Loucy (cell line): ENCODE data around the gene STPG4.

Source experiments
- H2AFZ ChIP-seq: fragments of 200-600 bp; sonication (generic); 2 replicates; pipeline ENCODE4 v1.6.0; 2016; ENCODE audit warnings: antibody characterized with exemption, mild to moderate bottlenecking, low read length, moderate library complexity
- H3F3A ChIP-seq: fragments of 200-600 bp; 2 replicates; pipeline ENCODE4 v1.6.0; 2016; ENCODE audit warnings: antibody characterized with exemption, low read depth, mild to moderate bottlenecking
- H3K27me3 ChIP-seq: fragments of 200-600 bp; sonication (generic); 2 replicates; pipeline ENCODE4 v1.6.1; 2014; ENCODE audit warnings: low read length, mild to moderate bottlenecking; ENCODE audit not compliant: insufficient read depth, poor library complexity, severe bottlenecking
- H3K36me3 ChIP-seq: fragments of 200-600 bp; sonication (generic); 2 replicates; pipeline ENCODE4 v1.6.1; 2016; ENCODE audit warnings: low read length; ENCODE audit not compliant: insufficient read depth
- H3K4me1 ChIP-seq: fragments of 200-600 bp; sonication (generic); 2 replicates; pipeline ENCODE4 v1.5.1; 2014; ENCODE audit warnings: low read length, mild to moderate bottlenecking; ENCODE audit not compliant: insufficient read depth, poor library complexity, severe bottlenecking
- H3K4me2 ChIP-seq: fragments of 200-600 bp; sonication (generic); 2 replicates; pipeline ENCODE4 v1.6.0; 2014; ENCODE audit warnings: antibody characterized with exemption, low read length, low read depth, mild to moderate bottlenecking; ENCODE audit not compliant: poor library complexity, severe bottlenecking
- H3K4me3 ChIP-seq: fragments of 200-600 bp; sonication (generic); 2 replicates; pipeline ENCODE4 v1.5.1; 2014; ENCODE audit warnings: low read length, mild to moderate bottlenecking, mixed read lengths; ENCODE audit not compliant: poor library complexity, severe bottlenecking
- H3K79me2 ChIP-seq: fragments of 200-600 bp; sonication (generic); 2 replicates; pipeline ENCODE4 v1.6.1; 2014; ENCODE audit warnings: low read length; ENCODE audit not compliant: insufficient read depth
- H3K9ac ChIP-seq: fragments of 200-600 bp; sonication (generic); 2 replicates; pipeline ENCODE4 v1.6.0; 2014; ENCODE audit warnings: mild to moderate bottlenecking, low read depth, low read length, moderate library complexity; ENCODE audit not compliant: poor library complexity, severe bottlenecking
- H3K9me2 ChIP-seq: fragments of 200-600 bp; sonication (generic); replicated peaks from 2 replicates; pipeline ENCODE4 v1.6.1; 2016; ENCODE audit warnings: low read depth, low read length, mixed read lengths
- H3K9me3 ChIP-seq: fragments of 200-600 bp; sonication (generic); 2 replicates; pipeline ENCODE4 v1.6.1; 2014; ENCODE audit warnings: mild to moderate bottlenecking, antibody characterized with exemption, low read length, low read depth; ENCODE audit not compliant: insufficient read depth
- H4K20me1 ChIP-seq: fragments of 200-600 bp; sonication (generic); 2 replicates; pipeline ENCODE4 v1.6.0; 2014; ENCODE audit warnings: antibody characterized with exemption, low read length, mild to moderate bottlenecking; ENCODE audit not compliant: insufficient read depth, poor library complexity, severe bottlenecking
- EZH2phosphoT487 ChIP-seq: fragments of 200-600 bp; IDR thresholded peaks from 2 replicates; pipeline ENCODE4 v1.6.1; 2018; ENCODE audit warnings: antibody characterized with exemption, mild to moderate bottlenecking, moderate library complexity, borderline replicate concordance
- TF ChIP-seq, protein P1 (sequence below): fragments of 200-600 bp; sonication (generic); conservative IDR thresholded peaks from 2 replicates; pipeline ENCODE4 v1.5.1; 2014; ENCODE audit warnings: mild to moderate bottlenecking, antibody characterized with exemption, low read length

STPG4 gene

DNA sequence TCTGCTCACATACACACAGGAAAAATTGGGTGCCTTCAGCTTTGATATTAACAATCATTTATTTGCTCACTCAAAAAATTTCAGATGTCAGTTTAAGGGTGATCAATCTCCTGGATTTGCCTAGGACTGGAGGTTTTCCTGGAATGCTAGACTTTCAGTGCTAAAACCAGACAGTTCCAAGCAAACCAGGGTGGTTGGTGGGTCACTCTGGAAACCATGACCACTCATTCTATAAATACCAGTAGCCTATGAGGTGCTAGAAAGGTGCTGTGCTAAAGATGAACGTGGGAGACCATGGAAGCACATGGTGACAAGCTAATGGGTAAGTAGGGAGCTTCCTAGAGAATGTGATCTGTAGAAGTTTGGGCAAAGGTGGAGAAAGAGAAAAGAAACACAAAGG is 25.4 kb upstream of the STPG4 start:
- no peak overlapping the region for H3K4me2 ChIP-seq
- no peak for TF ChIP-seq EZH2phosphoT487
- TF ChIP-seq, protein P1, sequence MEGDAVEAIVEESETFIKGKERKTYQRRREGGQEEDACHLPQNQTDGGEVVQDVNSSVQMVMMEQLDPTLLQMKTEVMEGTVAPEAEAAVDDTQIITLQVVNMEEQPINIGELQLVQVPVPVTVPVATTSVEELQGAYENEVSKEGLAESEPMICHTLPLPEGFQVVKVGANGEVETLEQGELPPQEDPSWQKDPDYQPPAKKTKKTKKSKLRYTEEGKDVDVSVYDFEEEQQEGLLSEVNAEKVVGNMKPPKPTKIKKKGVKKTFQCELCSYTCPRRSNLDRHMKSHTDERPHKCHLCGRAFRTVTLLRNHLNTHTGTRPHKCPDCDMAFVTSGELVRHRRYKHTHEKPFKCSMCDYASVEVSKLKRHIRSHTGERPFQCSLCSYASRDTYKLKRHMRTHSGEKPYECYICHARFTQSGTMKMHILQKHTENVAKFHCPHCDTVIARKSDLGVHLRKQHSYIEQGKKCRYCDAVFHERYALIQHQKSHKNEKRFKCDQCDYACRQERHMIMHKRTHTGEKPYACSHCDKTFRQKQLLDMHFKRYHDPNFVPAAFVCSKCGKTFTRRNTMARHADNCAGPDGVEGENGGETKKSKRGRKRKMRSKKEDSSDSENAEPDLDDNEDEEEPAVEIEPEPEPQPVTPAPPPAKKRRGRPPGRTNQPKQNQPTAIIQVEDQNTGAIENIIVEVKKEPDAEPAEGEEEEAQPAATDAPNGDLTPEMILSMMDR: no peak
- no peak overlapping the region for H2AFZ ChIP-seq
- H3K9me3 ChIP-seq: no peaks in the 10 kb centered on the region
- peaks cover 14% of the 10 kb centered on the region for H3K79me2 ChIP-seq
- no peak overlapping the region for H3K4me3 ChIP-seq
- H4K20me1 ChIP-seq: peaks cover 3% of the 10 kb centered on the region
- H3K4me1 ChIP-seq: peaks cover 24% of the 10 kb centered on the region
- no peaks in the 10 kb centered on the region for H3K36me3 ChIP-seq
- peaks cover 4% of the 10 kb centered on the region for H3K27me3 ChIP-seq
- H3K9me2 ChIP-seq: no peaks in the 10 kb centered on the region
- no peaks in the 10 kb centered on the region for H3F3A ChIP-seq
- H3K9ac ChIP-seq: no peak overlapping the region

DNA sequence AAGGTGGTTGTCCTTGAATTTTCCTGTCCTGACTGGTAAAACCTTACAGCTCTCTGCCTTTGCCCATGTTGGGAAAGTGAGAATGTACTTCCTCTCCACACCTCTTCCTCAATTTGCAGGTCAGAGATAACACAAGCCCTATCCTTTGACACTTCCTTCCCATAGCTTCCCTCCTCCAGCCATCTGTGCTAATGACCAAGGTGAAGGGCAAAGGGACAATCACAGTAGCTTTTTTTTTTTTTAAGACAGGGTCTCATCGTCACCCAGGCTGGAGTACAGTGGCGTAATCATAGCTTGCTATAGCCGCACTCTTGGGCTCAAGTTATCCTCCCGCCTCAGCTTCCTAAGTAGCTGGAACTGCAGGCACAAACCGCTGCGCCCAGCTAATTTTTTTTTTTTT is 24.3 kb upstream of the STPG4 start:
- Histone ChIP-seq H3K36me3 (no peaks in the 10 kb centered on the region), H3F3A (no peaks in the 10 kb centered on the region), H3K4me3 (no peak overlapping the region), H3K4me2 (peak overlapping the region; percentile 10), H4K20me1 (peaks cover 14% of the 10 kb centered on the region), H3K9me2 (no peaks in the 10 kb centered on the region), H3K9ac (no peak overlapping the region), H3K9me3 (no peaks in the 10 kb centered on the region), H2AFZ (no peak overlapping the region), H3K4me1 (peaks cover 24% of the 10 kb centered on the region), H3K79me2 (peaks cover 25% of the 10 kb centered on the region), H3K27me3 (peaks cover 10% of the 10 kb centered on the region)
- no peak for TF ChIP-seq EZH2phosphoT487
- TF ChIP-seq, protein P1: no peak

DNA sequence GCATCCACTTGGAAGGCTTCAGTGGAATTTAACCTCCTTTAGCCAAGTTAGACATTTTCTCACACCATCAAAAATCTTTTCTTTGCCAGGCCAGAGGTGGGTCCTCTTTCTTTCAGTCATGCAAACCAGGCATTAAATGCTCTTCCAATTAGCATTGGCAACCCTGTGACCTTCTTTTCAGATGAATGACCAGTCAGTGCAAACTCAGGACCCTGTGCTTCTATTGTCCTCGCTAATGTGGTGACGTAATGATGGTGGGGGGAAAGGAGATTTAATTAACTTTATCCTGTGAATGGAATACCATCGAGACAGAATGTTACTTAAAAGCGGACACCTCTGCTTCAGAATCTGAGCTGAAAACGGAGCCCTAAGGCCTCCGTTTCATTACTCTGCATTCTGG is 23.2 kb upstream of the STPG4 start:
- no peak overlapping the region for H3K4me2 ChIP-seq
- H2AFZ ChIP-seq: no peak overlapping the region
- no peaks in the 10 kb centered on the region for H3K9me2 ChIP-seq
- H3K4me1 ChIP-seq: peaks cover 30% of the 10 kb centered on the region
- H3K79me2 ChIP-seq: peaks cover 36% of the 10 kb centered on the region
- H3K9me3 ChIP-seq: no peaks in the 10 kb centered on the region
- H3K36me3 ChIP-seq: peaks cover 4% of the 10 kb centered on the region; the same call in 1 of the 2 replicates
- H3K9ac ChIP-seq: no peak overlapping the region
- H3K4me3 ChIP-seq: no peak overlapping the region
- peaks cover 10% of the 10 kb centered on the region for H3K27me3 ChIP-seq
- no peaks in the 10 kb centered on the region for H3F3A ChIP-seq
- peaks cover 24% of the 10 kb centered on the region for H4K20me1 ChIP-seq
- TF ChIP-seq, protein P1: no peak
- no peak for TF ChIP-seq EZH2phosphoT487
